ENCODE results near the gene PANK4.
A peak's percentile ranks its signal among the peaks of the same experiment; 100 is the strongest.

Gene PANK4

DNA sequence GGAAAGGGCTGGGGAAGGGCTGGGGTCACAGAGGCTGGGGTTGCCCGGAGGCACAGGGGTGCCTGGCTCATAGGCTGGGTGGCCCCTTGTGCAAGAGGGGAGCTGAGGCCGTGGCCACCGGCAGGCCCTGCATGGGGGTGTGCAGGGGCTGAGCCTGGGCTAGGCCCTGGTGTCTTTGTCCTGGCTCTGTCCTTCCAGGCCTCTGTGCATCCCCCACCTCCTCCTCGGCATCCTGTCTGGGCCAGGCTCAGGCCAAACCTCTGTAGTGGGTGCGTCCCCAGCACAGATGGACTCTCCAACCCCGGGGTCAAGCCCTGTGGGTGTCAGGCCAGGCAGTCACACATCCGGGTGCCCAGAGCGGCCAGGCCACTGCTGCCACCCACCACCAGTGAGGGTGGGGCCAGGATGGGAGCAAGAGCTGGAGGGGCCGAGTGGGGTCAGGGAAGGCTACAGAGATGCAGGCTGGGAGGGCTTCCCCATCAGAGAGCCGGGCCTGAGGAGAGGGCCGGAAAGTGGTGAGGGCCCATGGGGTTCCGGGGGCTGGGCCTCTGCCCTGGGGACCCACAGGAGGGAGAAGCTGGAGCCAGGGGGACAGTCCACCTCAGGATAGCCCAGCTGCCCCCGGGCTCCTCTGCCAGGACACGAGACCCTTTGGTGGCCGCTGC, 19.4 kb downstream of the PANK4 start (continued):
- TF ChIP-seq ISL1 (CRISPR knock-in tag; IDR thresholded peaks at IDR 0.05) (no peak), ZFP30 (CRISPR knock-in tag; IDR thresholded peaks at IDR 0.05) (no peak), GLIS3 (CRISPR knock-in tag; IDR thresholded peaks at IDR 0.05) (no peak)
- TF ChIP-seq, protein P1, sequence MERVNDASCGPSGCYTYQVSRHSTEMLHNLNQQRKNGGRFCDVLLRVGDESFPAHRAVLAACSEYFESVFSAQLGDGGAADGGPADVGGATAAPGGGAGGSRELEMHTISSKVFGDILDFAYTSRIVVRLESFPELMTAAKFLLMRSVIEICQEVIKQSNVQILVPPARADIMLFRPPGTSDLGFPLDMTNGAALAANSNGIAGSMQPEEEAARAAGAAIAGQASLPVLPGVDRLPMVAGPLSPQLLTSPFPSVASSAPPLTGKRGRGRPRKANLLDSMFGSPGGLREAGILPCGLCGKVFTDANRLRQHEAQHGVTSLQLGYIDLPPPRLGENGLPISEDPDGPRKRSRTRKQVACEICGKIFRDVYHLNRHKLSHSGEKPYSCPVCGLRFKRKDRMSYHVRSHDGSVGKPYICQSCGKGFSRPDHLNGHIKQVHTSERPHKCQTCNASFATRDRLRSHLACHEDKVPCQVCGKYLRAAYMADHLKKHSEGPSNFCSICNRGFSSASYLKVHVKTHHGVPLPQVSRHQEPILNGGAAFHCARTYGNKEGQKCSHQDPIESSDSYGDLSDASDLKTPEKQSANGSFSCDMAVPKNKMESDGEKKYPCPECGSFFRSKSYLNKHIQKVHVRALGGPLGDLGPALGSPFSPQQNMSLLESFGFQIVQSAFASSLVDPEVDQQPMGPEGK (CRISPR knock-in tag; IDR thresholded peaks at IDR 0.05; ENCODE audit: borderline replicate concordance): no peak

GRCh38 chr1:2506007-2506860, 20.2 kb downstream of the PANK4 start:
- peak; percentile 4 for ATAC-seq
- TF ChIP-seq TOX (CRISPR knock-in tag; IDR thresholded peaks at IDR 0.05; ENCODE audit: borderline replicate concordance): no peak
- TF ChIP-seq ARNTL (CRISPR knock-in tag; IDR thresholded peaks at IDR 0.05; ENCODE audit: borderline replicate concordance, low read depth): no peak
- TF ChIP-seq ESRRG (CRISPR knock-in tag; IDR thresholded peaks at IDR 0.05): no peak
- no peak for TF ChIP-seq CSRNP3 (CRISPR knock-in tag; IDR thresholded peaks at IDR 0.05)
- TF ChIP-seq OSR1 (CRISPR knock-in tag; IDR thresholded peaks at IDR 0.05): no peak
- no peak for TF ChIP-seq CREB5 (CRISPR knock-in tag; IDR thresholded peaks at IDR 0.05; ENCODE audit: low read depth)
- no peak for TF ChIP-seq ZNF70 (CRISPR knock-in tag; IDR thresholded peaks at IDR 0.05)
- TF ChIP-seq ZNF565 (CRISPR knock-in tag; conservative IDR thresholded peaks at IDR 0.05; ENCODE audit: low read depth): no peak
- TF ChIP-seq, protein P1 (CRISPR knock-in tag; IDR thresholded peaks at IDR 0.05; ENCODE audit: borderline replicate concordance): no peak
- no peak for TF ChIP-seq TSHZ2 (CRISPR knock-in tag; IDR thresholded peaks at IDR 0.05)
- TF ChIP-seq TCF4 (CRISPR knock-in tag; IDR thresholded peaks at IDR 0.05; ENCODE audit: borderline replicate concordance): no peak
- no peak for TF ChIP-seq ZFP30 (CRISPR knock-in tag; IDR thresholded peaks at IDR 0.05)
- no peak for TF ChIP-seq RARB (CRISPR knock-in tag; IDR thresholded peaks at IDR 0.05)
- no peak for TF ChIP-seq CSDC2 (CRISPR knock-in tag; IDR thresholded peaks at IDR 0.05)

DNA sequence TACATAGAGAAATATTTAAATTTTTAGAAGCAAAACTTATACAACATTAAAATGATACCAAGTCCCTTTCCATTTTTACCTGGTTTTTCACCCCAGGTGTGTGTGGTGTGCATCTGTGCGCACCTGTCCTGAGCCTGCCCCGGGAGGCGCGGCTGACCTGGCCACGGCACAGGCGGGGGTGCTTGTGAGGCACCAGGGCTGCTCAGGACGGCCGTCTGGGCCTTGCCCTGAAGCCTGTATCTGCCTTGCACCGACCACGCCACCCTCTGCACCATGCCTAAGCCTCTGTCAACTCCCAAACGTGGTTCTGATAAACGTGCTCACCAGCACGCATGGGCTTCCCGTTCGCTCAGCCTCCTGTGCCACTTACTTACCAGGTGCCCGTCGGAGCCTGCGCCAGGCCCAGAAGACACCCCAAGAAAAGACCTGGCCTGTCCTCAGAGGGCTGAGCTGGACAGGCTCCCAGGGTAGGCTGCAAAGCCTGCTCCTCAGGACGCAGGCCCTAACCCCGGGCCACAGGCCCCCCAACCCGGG, 20.9 kb downstream of the PANK4 start:
- peak; percentile 15 for ATAC-seq
- no peak for TF ChIP-seq TSHZ2 (CRISPR knock-in tag; IDR thresholded peaks at IDR 0.05)
- TF ChIP-seq OSR1 (CRISPR knock-in tag; IDR thresholded peaks at IDR 0.05): no peak
- no peak for TF ChIP-seq ZNF565 (CRISPR knock-in tag; conservative IDR thresholded peaks at IDR 0.05; ENCODE audit: low read depth)
- no peak for TF ChIP-seq ZFP3 (CRISPR knock-in tag; IDR thresholded peaks at IDR 0.05)
- TF ChIP-seq ZFP30 (CRISPR knock-in tag; IDR thresholded peaks at IDR 0.05): no peak
- TF ChIP-seq RARB (CRISPR knock-in tag; IDR thresholded peaks at IDR 0.05): no peak
- no peak for TF ChIP-seq SNAI2 (CRISPR knock-in tag; IDR thresholded peaks at IDR 0.05)
- no peak for TF ChIP-seq TCF4 (CRISPR knock-in tag; IDR thresholded peaks at IDR 0.05; ENCODE audit: borderline replicate concordance)
- no peak for TF ChIP-seq CSRNP3 (CRISPR knock-in tag; IDR thresholded peaks at IDR 0.05)
- no peak for TF ChIP-seq BACH2 (CRISPR knock-in tag; IDR thresholded peaks at IDR 0.05; ENCODE audit: borderline replicate concordance)
- no peak for TF ChIP-seq GLIS3 (CRISPR knock-in tag; IDR thresholded peaks at IDR 0.05)
- no peak for TF ChIP-seq TOX (CRISPR knock-in tag; IDR thresholded peaks at IDR 0.05; ENCODE audit: borderline replicate concordance)

All from SK-N-SH treated with all-trans-retinoic acid at 6 μM for 48 hours (cell line).